ENCODE measurements around the gene IMPACT.

IMPACT gene

GRCh38 chr18:24417480-24417879, 9.0 kb upstream of the IMPACT start:
- no peaks in the 10 kb centered on the region for H3K27me3 ChIP-seq (replicated peaks; ENCODE audit: insufficient read depth, low read length)
- H2AFZ ChIP-seq (ENCODE audit: low read length): no peak overlapping the region
- H3K4me1 ChIP-seq (ENCODE audit: low read length): no peaks in the 10 kb centered on the region
- TF ChIP-seq CTCF (IDR thresholded peaks at IDR 0.05; ENCODE audit: low read length): no peak
- TF ChIP-seq EZH2 (optimal IDR thresholded peaks at IDR 0.05; ENCODE audit: low read depth, low read length): no peak
- no peak for TF ChIP-seq EZH2phosphoT487 (IDR thresholded peaks at IDR 0.05; ENCODE audit: low read length)
- DNase-seq: no peak
- H3F3A ChIP-seq (ENCODE audit: insufficient read depth, low read length): no peaks in the 10 kb centered on the region
- no peaks in the 10 kb centered on the region for H3K9me3 ChIP-seq (replicated peaks; ENCODE audit: insufficient read depth, low read length)
- no peaks in the 10 kb centered on the region for H3K9me2 ChIP-seq (replicated peaks; ENCODE audit: insufficient read depth, low read length)
- no peak overlapping the region for H3K4me3 ChIP-seq (ENCODE audit: low read length)
- H3K9ac ChIP-seq (ENCODE audit: low read length): no peak overlapping the region
- no peak overlapping the region for H3K27ac ChIP-seq (ENCODE audit: low read length)
- no peaks in the 10 kb centered on the region for H3K79me2 ChIP-seq (ENCODE audit: low read length)
- H3K4me2 ChIP-seq (ENCODE audit: low read depth, low read length): no peak overlapping the region
- H4K20me1 ChIP-seq (ENCODE audit: insufficient read depth, low read length): no peaks in the 10 kb centered on the region
- H3K36me3 ChIP-seq (replicated peaks; ENCODE audit: insufficient read depth, low read length): no peaks in the 10 kb centered on the region

GRCh38 chr18:24420551-24420950, 5.9 kb upstream of the IMPACT start:
- Histone ChIP-seq H3K9ac (ENCODE audit: low read length) (no peak overlapping the region), H3K79me2 (ENCODE audit: low read length) (no peaks in the 10 kb centered on the region), H2AFZ (ENCODE audit: low read length) (no peak overlapping the region), H3K4me3 (ENCODE audit: low read length) (no peak overlapping the region), H3F3A (ENCODE audit: insufficient read depth, low read length) (no peaks in the 10 kb centered on the region), H3K9me3 (replicated peaks; ENCODE audit: insufficient read depth, low read length) (no peaks in the 10 kb centered on the region), H3K4me1 (ENCODE audit: low read length) (no peaks in the 10 kb centered on the region), H3K27me3 (replicated peaks; ENCODE audit: insufficient read depth, low read length) (0 out of 2 replicates have a peak, but pooled peaks cover 3% of the 10 kb centered on the region), H3K27ac (ENCODE audit: low read length) (no peak overlapping the region), H3K4me2 (ENCODE audit: low read depth, low read length) (no peak overlapping the region), H4K20me1 (ENCODE audit: insufficient read depth, low read length) (no peaks in the 10 kb centered on the region), H3K9me2 (replicated peaks; ENCODE audit: insufficient read depth, low read length) (no peaks in the 10 kb centered on the region), H3K36me3 (replicated peaks; ENCODE audit: insufficient read depth, low read length) (no peaks in the 10 kb centered on the region)
- TF ChIP-seq EZH2 (optimal IDR thresholded peaks at IDR 0.05; ENCODE audit: low read depth, low read length) (no peak), CTCF (IDR thresholded peaks at IDR 0.05; ENCODE audit: low read length) (no peak), EZH2phosphoT487 (IDR thresholded peaks at IDR 0.05; ENCODE audit: low read length) (no peak)
- no peak for DNase-seq

GRCh38 chr18:24421831-24422230, 4.6 kb upstream of the IMPACT start:
- no peaks in the 10 kb centered on the region for H3K4me1 ChIP-seq (ENCODE audit: low read length)
- no peak overlapping the region for H2AFZ ChIP-seq (ENCODE audit: low read length)
- H3K27ac ChIP-seq (ENCODE audit: low read length): no peak overlapping the region
- H3K79me2 ChIP-seq (ENCODE audit: low read length): no peaks in the 10 kb centered on the region
- H3K4me2 ChIP-seq (ENCODE audit: low read depth, low read length): no peak overlapping the region
- no peaks in the 10 kb centered on the region for H4K20me1 ChIP-seq (ENCODE audit: insufficient read depth, low read length)
- H3K9me2 ChIP-seq (replicated peaks; ENCODE audit: insufficient read depth, low read length): no peaks in the 10 kb centered on the region
- no peak for DNase-seq
- H3F3A ChIP-seq (ENCODE audit: insufficient read depth, low read length): no peaks in the 10 kb centered on the region
- H3K4me3 ChIP-seq (ENCODE audit: low read length): no peak overlapping the region
- no peaks in the 10 kb centered on the region for H3K9me3 ChIP-seq (replicated peaks; ENCODE audit: insufficient read depth, low read length)
- no peaks in the 10 kb centered on the region for H3K36me3 ChIP-seq (replicated peaks; ENCODE audit: insufficient read depth, low read length)
- TF ChIP-seq EZH2 (optimal IDR thresholded peaks at IDR 0.05; ENCODE audit: low read depth, low read length) (no peak), CTCF (IDR thresholded peaks at IDR 0.05; ENCODE audit: low read length) (no peak), EZH2phosphoT487 (IDR thresholded peaks at IDR 0.05; ENCODE audit: low read length) (no peak)
- H3K9ac ChIP-seq (ENCODE audit: low read length): no peak overlapping the region
- H3K27me3 ChIP-seq (replicated peaks; ENCODE audit: insufficient read depth, low read length): peaks cover 3% of the 10 kb centered on the region; the same call in 1 of the 2 replicates
